Liver (tissue), 9 donors: ENCODE data around the gene TNFRSF11A. TPM values are rescaled to one million over a fixed set of nuclear protein-coding genes. Genes with fewer than 3 reads are reported as not detected.

Source experiments
- DNase-seq: peaks from one replicate; pipeline ENCODE4 v3.0.0-alpha.2; 2017; ENCODE audit warnings: low spot score
- H3K27ac ChIP-seq, 2 donors: one replicate each; pipeline ENCODE4 v1.7.0; 2013; ENCODE audit warnings: inconsistent platforms in 2 of 2, low read length in 2 of 2, control low read depth in 1 of 2, low read depth in 1 of 2, mild to moderate bottlenecking in 1 of 2
- H3K27me3 ChIP-seq, 4 donors: one replicate each; pipeline versions ENCODE4 v1.6.1 to v1.7.0; 2013; ENCODE audit warnings: low read length in 3 of 4, inconsistent platforms in 1 of 4, mild to moderate bottlenecking in 1 of 4, moderate library complexity in 1 of 4; ENCODE audit not compliant: control insufficient read depth in 4 of 4, insufficient read depth in 4 of 4
- H3K36me3 ChIP-seq, 4 donors: one replicate each; pipeline versions ENCODE4 v1.6.1 to v1.7.0; 2013; ENCODE audit warnings: low read length in 3 of 4, mild to moderate bottlenecking in 3 of 4, low read depth in 1 of 4, moderate library complexity in 1 of 4; ENCODE audit not compliant: control insufficient read depth in 4 of 4, insufficient read depth in 3 of 4
- H3K4me1 ChIP-seq, 4 donors: one replicate each; pipeline versions ENCODE4 v1.6.1 to v1.7.0; 2013; ENCODE audit warnings: low read length in 3 of 4, mild to moderate bottlenecking in 3 of 4, moderate library complexity in 1 of 4; ENCODE audit not compliant: control insufficient read depth in 4 of 4, insufficient read depth in 4 of 4
- H3K4me3 ChIP-seq, 3 donors: one replicate each; pipeline versions ENCODE4 v1.6.1 to v1.7.0; 2013; ENCODE audit warnings: low read length in 3 of 3, control low read depth in 1 of 3, low read depth in 1 of 3, mild to moderate bottlenecking in 1 of 3
- H3K9ac ChIP-seq, 2 donors: one replicate each; pipeline ENCODE4 v1.7.0; 2013; ENCODE audit warnings: low read length in 2 of 2, mild to moderate bottlenecking in 2 of 2, moderate library complexity in 2 of 2, control low read depth in 1 of 2, low read depth in 1 of 2
- H3K9me3 ChIP-seq, 4 donors: one replicate each; pipeline versions ENCODE4 v1.6.1 to v1.7.0; 2013; ENCODE audit warnings: low read length in 3 of 4; ENCODE audit not compliant: control insufficient read depth in 4 of 4
- EGR1 ChIP-seq, 2 donors: IDR thresholded peaks; 2 replicates each; pipeline ENCODE4 v1.6.1; 2016 to 2018; ENCODE audit warnings: antibody characterized with exemption in 2 of 2, low read depth in 2 of 2
- FOXA1 ChIP-seq: IDR thresholded peaks from 2 replicates; pipeline ENCODE4 v1.6.1; 2016; ENCODE audit warnings: antibody characterized with exemption
- FOXA2 ChIP-seq: IDR thresholded peaks from 2 replicates; pipeline ENCODE4 v1.6.1; 2016; ENCODE audit warnings: antibody characterized with exemption
- GABPA ChIP-seq, 2 donors: IDR thresholded peaks in 1 of 2; conservative IDR thresholded peaks in 1 of 2; 2 replicates each; pipeline ENCODE4 v1.6.1; 2016; ENCODE audit warnings: antibody characterized with exemption in 2 of 2, mild to moderate bottlenecking in 1 of 2, moderate library complexity in 1 of 2
- HNF4A ChIP-seq, 2 donors: conservative IDR thresholded peaks; 2 replicates each; pipeline ENCODE4 v1.6.1; 2016; ENCODE audit warnings: antibody characterized with exemption in 2 of 2, mild to moderate bottlenecking in 2 of 2
- HNF4G ChIP-seq: IDR thresholded peaks from 2 replicates; pipeline ENCODE4 v1.6.1; 2016; ENCODE audit warnings: antibody characterized with exemption
- JUND ChIP-seq, 2 donors: IDR thresholded peaks; 2 replicates each; pipeline ENCODE4 v1.6.1; 2016; ENCODE audit warnings: antibody characterized with exemption in 2 of 2
- NR2F2 ChIP-seq: IDR thresholded peaks from 2 replicates; pipeline ENCODE4 v1.6.1; 2016; ENCODE audit warnings: antibody characterized with exemption
- RAD21 ChIP-seq, 2 donors: IDR thresholded peaks; 2 replicates each; pipeline ENCODE4 v1.6.1; 2016; ENCODE audit warnings: antibody characterized with exemption in 2 of 2, mild to moderate bottlenecking in 2 of 2
- RXRA ChIP-seq, 2 donors: IDR thresholded peaks; 2 replicates each; pipeline ENCODE4 v1.6.1; 2017 to 2018; ENCODE audit warnings: antibody characterized with exemption in 2 of 2, mild to moderate bottlenecking in 1 of 2
- SP1 ChIP-seq: IDR thresholded peaks from 2 replicates; pipeline ENCODE4 v1.6.1; 2018; ENCODE audit warnings: antibody characterized with exemption, mild to moderate bottlenecking
- TAF1 ChIP-seq: conservative IDR thresholded peaks from 2 replicates; pipeline ENCODE4 v1.6.1; 2016; ENCODE audit warnings: antibody characterized with exemption, mild to moderate bottlenecking
- YY1 ChIP-seq: IDR thresholded peaks from 2 replicates; pipeline ENCODE4 v1.6.1; 2016; ENCODE audit warnings: antibody characterized with exemption, mild to moderate bottlenecking
- WGBS: extraction: QIAGEN DNeasy Blood & Tissue Kit; methylation state at CpG from one replicate; pipeline ENCODE4 v1.1.7; 2013; 5-methylcytosine and 5-hydroxymethylcytosine counted together
- polyA plus RNA-seq, 2 donors: library from polyadenylated mRNA; stranded (reverse) in 1 of 2; unstranded in 1 of 2; fragments of 200-250 nt in 1 of 2; fragments of >200 nt in 1 of 2; fragmentation: Nextera tagmentation in 1 of 2; extraction: Ambion mirVana in 1 of 2; gene quantifications; one replicate each; pipeline versions ENCODE4 v1.2.1 to v1.2.3, GENCODE V29; 2013 to 2015
- total RNA-seq, 2 donors: library from RNA; depleted of rRNA; stranded (reverse); fragments of >200 nt; gene quantifications; one replicate each; pipeline ENCODE4 v1.2.3, GENCODE V29; 2014
- TF ChIP-seq, protein P1 (sequence below): IDR thresholded peaks from 2 replicates; pipeline ENCODE4 v1.6.1; 2016; ENCODE audit warnings: antibody characterized with exemption
- TF ChIP-seq, protein P2 (sequence below): IDR thresholded peaks from 2 replicates; pipeline ENCODE4 v1.6.1; 2016; ENCODE audit warnings: antibody characterized with exemption, mild to moderate bottlenecking
- TF ChIP-seq, protein P3 (sequence below): IDR thresholded peaks from 2 replicates; pipeline ENCODE4 v1.6.1; 2016; ENCODE audit warnings: antibody characterized with exemption
- TF ChIP-seq, protein P4 (sequence below): fragments of 150-350 bp; IDR thresholded peaks from 2 replicates; pipeline ENCODE4 v1.5.1; 2017; ENCODE audit warnings: improper control_type of control experiment, low read depth, low read length; ENCODE audit not compliant: missing input control
- donor health status: healthy.
- donor health status: healthy.
- donor health status: healthy.
- donor health status: healthy.
- donor health status: healthy.

Gene TNFRSF11A
- total and polyA plus RNA-seq, 4 donors = 0.32 to 1.8 (median 0.90) TPM

DNA sequence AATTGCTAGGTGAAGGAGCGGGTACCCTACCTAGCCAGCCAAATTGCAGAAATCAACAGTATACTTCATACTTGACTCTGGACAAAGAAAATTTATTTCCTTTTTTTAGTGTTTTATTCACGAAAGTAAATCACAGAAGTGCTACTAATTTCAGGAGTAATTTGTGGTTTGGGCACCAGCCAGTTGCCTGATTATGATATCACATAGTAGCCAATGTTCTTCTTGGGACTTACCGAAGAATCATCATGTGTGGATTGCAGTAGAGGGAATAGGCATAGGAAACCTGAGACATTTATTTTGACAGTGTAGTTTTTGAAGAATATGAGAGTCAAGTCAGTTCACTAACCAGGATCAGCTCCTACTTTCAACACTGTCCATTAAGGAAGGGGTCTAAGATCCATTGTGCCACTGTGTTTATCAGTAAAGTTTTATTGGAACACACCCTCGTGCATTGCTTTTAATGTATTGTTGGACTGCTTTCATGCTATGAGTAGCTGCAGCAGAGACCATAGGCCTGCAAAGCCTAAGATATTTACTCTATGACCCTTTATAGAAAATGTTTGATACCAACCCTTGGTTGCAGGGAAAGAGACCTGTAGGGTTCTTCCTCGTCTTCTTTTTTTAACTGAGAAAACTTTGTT lies 32.1 kb downstream of the TNFRSF11A start (continued):
- TF ChIP-seq YY1 = no peak
- no peak for TF ChIP-seq NR2F2
- no peak for TF ChIP-seq HNF4G

DNA sequence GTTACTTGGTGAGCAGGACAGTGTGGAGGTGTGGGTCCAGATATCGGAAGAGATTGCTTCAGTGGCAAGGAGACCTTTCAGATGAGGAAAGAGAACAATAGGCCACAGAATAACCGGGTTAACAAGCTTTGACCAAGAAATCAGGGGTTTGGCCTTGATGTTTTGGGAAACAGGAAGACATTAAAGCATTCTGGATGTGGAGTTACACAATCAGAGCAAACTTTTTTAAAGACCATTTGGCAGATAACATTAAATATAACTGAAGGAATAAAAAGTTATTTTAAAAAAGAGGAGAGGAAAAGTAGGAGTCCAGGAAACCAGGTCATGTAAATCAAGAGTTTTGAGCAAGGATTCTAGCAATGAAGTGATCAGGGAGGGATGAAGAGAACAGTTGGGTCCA lies 35.7 kb downstream of the TNFRSF11A start:
- Histone ChIP-seq H3K9me3 (no peaks in the 10 kb centered on the region), H3K36me3 (no peaks in the 10 kb centered on the region), H3K4me1 (no peaks in the 10 kb centered on the region), H3K9ac (no peak overlapping the region), H3K4me3 (no peak overlapping the region), H3K27me3 (no peaks in the 10 kb centered on the region), H3K27ac (no peak overlapping the region)
- TF ChIP-seq SP1 (no peak), HNF4A (conservative IDR thresholded peaks at IDR 0.05) (no peak), JUND (IDR thresholded peaks at IDR 0.05) (no peak), TAF1 (no peak), EGR1 (IDR thresholded peaks at IDR 0.05; ENCODE audit: low read depth in 2 of 2) (no peak), RXRA (IDR thresholded peaks at IDR 0.05) (no peak), HNF4G (no peak), NR2F2 (no peak), FOXA2 (no peak), YY1 (no peak)
- TF ChIP-seq, protein P1, sequence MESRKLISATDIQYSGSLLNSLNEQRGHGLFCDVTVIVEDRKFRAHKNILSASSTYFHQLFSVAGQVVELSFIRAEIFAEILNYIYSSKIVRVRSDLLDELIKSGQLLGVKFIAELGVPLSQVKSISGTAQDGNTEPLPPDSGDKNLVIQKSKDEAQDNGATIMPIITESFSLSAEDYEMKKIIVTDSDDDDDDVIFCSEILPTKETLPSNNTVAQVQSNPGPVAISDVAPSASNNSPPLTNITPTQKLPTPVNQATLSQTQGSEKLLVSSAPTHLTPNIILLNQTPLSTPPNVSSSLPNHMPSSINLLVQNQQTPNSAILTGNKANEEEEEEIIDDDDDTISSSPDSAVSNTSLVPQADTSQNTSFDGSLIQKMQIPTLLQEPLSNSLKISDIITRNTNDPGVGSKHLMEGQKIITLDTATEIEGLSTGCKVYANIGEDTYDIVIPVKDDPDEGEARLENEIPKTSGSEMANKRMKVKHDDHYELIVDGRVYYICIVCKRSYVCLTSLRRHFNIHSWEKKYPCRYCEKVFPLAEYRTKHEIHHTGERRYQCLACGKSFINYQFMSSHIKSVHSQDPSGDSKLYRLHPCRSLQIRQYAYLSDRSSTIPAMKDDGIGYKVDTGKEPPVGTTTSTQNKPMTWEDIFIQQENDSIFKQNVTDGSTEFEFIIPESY = no peak
- TF ChIP-seq, protein P2, sequence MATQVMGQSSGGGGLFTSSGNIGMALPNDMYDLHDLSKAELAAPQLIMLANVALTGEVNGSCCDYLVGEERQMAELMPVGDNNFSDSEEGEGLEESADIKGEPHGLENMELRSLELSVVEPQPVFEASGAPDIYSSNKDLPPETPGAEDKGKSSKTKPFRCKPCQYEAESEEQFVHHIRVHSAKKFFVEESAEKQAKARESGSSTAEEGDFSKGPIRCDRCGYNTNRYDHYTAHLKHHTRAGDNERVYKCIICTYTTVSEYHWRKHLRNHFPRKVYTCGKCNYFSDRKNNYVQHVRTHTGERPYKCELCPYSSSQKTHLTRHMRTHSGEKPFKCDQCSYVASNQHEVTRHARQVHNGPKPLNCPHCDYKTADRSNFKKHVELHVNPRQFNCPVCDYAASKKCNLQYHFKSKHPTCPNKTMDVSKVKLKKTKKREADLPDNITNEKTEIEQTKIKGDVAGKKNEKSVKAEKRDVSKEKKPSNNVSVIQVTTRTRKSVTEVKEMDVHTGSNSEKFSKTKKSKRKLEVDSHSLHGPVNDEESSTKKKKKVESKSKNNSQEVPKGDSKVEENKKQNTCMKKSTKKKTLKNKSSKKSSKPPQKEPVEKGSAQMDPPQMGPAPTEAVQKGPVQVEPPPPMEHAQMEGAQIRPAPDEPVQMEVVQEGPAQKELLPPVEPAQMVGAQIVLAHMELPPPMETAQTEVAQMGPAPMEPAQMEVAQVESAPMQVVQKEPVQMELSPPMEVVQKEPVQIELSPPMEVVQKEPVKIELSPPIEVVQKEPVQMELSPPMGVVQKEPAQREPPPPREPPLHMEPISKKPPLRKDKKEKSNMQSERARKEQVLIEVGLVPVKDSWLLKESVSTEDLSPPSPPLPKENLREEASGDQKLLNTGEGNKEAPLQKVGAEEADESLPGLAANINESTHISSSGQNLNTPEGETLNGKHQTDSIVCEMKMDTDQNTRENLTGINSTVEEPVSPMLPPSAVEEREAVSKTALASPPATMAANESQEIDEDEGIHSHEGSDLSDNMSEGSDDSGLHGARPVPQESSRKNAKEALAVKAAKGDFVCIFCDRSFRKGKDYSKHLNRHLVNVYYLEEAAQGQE = no peak
- WGBS = 82% methylated on average over 2 of the region's 2 CpGs
- DNase-seq = no peak

DNA sequence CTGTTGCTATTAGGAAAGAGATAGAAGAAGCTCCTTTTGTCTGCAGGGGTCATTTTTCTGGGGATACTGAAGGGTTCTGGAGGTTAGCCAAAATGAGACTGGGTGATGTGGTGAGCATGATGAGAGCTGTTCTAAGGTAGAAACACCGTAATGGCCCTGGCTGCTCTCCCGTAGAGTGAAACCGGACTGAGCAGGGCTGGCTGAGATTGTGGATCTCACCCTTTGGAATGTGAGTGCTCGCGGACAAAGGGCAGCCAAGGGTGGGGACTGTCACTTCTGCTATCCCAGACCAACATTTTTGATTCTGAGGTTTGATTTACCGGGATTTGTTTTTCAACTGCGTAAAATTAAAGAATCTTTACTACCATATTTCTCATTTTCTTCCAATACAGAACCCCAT lies 36.2 kb downstream of the TNFRSF11A start:
- no peak for DNase-seq
- H3K4me1 ChIP-seq = no peaks in the 10 kb centered on the region
- H3K27me3 ChIP-seq = no peaks in the 10 kb centered on the region
- no peak overlapping the region for H3K4me3 ChIP-seq
- no peak overlapping the region for H3K9ac ChIP-seq
- H3K36me3 ChIP-seq = no peaks in the 10 kb centered on the region
- H3K27ac ChIP-seq = no peak overlapping the region
- H3K9me3 ChIP-seq = no peaks in the 10 kb centered on the region
- 94% methylated on average over 7 of the region's 7 CpGs for WGBS
- TF ChIP-seq YY1 = no peak
- TF ChIP-seq FOXA1 = no peak
- no peak for TF ChIP-seq TAF1
- TF ChIP-seq RXRA (IDR thresholded peaks at IDR 0.05) = no peak
- no peak for TF ChIP-seq EGR1 (IDR thresholded peaks at IDR 0.05; ENCODE audit: low read depth in 2 of 2)
- TF ChIP-seq GABPA (IDR thresholded peaks at IDR 0.05 in 1 of 2, conservative IDR thresholded peaks at IDR 0.05 in 1 of 2) = no peak
- no peak for TF ChIP-seq JUND (IDR thresholded peaks at IDR 0.05)
- TF ChIP-seq, protein P3, sequence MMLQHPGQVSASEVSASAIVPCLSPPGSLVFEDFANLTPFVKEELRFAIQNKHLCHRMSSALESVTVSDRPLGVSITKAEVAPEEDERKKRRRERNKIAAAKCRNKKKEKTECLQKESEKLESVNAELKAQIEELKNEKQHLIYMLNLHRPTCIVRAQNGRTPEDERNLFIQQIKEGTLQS = no peak
- TF ChIP-seq, protein P2 = no peak
- TF ChIP-seq HNF4A (conservative IDR thresholded peaks at IDR 0.05) = no peak
- TF ChIP-seq SP1 = no peak
- no peak for TF ChIP-seq RAD21 (IDR thresholded peaks at IDR 0.05)
- no peak for TF ChIP-seq HNF4G
- TF ChIP-seq, protein P4, sequence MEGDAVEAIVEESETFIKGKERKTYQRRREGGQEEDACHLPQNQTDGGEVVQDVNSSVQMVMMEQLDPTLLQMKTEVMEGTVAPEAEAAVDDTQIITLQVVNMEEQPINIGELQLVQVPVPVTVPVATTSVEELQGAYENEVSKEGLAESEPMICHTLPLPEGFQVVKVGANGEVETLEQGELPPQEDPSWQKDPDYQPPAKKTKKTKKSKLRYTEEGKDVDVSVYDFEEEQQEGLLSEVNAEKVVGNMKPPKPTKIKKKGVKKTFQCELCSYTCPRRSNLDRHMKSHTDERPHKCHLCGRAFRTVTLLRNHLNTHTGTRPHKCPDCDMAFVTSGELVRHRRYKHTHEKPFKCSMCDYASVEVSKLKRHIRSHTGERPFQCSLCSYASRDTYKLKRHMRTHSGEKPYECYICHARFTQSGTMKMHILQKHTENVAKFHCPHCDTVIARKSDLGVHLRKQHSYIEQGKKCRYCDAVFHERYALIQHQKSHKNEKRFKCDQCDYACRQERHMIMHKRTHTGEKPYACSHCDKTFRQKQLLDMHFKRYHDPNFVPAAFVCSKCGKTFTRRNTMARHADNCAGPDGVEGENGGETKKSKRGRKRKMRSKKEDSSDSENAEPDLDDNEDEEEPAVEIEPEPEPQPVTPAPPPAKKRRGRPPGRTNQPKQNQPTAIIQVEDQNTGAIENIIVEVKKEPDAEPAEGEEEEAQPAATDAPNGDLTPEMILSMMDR = no peak
- TF ChIP-seq NR2F2 = no peak
